OCI-LY3 (cell line): ENCODE results near the gene VSNL1.

ENCODE experiments used
- H2AFZ ChIP-seq: fragments of 200-600, 300-600 bp; shearing (Covaris generic); 2 replicates; pipeline ENCODE4 v1.6.0; 2014; ENCODE audit warnings: antibody characterized with exemption, low read depth, low read length
- H3K27ac ChIP-seq: fragments of 200-600, 300-600 bp; sonication (generic); 2 replicates; pipeline ENCODE4 v1.5.1; 2014; ENCODE audit warnings: mild to moderate bottlenecking, low read length, moderate library complexity, mixed read lengths
- H3K27me3 ChIP-seq: fragments of 200-600, 300-600 bp; sonication (generic); 2 replicates; pipeline ENCODE4 v1.6.1; 2014; ENCODE audit warnings: low read depth, low read length, mixed read lengths
- H3K36me3 ChIP-seq: fragments of 200-600, 300-600 bp; sonication (generic); replicated peaks from 2 replicates; pipeline ENCODE3; 2014; ENCODE audit warnings: low read depth, low read length, mixed read lengths
- H3K4me1 ChIP-seq: fragments of 300-600, 200-600 bp; sonication (generic); 2 replicates; pipeline ENCODE4 v1.6.1; 2014; ENCODE audit warnings: low read length, mixed read lengths
- H3K4me2 ChIP-seq: fragments of 200-600, 300-600 bp; sonication (generic); 2 replicates; pipeline ENCODE4 v1.6.1; 2014; ENCODE audit warnings: low read length, mixed read lengths
- H3K4me3 ChIP-seq: fragments of 300-600, 200-600 bp; sonication (generic); 2 replicates; pipeline ENCODE4 v1.5.1; 2014; ENCODE audit warnings: antibody characterized with exemption, mild to moderate bottlenecking, low read length, moderate library complexity
- H3K79me2 ChIP-seq: fragments of 300-600, 200-600 bp; shearing (Covaris generic); 2 replicates; pipeline ENCODE4 v1.6.1; 2014; ENCODE audit warnings: mild to moderate bottlenecking, low read length, mixed read lengths
- H3K9ac ChIP-seq: fragments of 300-600, 200-600 bp; shearing (Covaris generic); 2 replicates; pipeline ENCODE4 v1.6.0; 2014; ENCODE audit warnings: mild to moderate bottlenecking, low read length, moderate library complexity
- H3K9me3 ChIP-seq: fragments of 200-600, 300-600 bp; shearing (Covaris generic); 2 replicates; pipeline ENCODE4 v1.6.1; 2014; ENCODE audit warnings: low read length, mixed read lengths; ENCODE audit not compliant: insufficient read depth
- H4K20me1 ChIP-seq: fragments of 200-600, 300-600 bp; sonication (generic); 2 replicates; pipeline ENCODE4 v1.6.1; 2016; ENCODE audit warnings: low read length, mixed read lengths; ENCODE audit not compliant: insufficient read depth
- EZH2phosphoT487 ChIP-seq: fragments of 200-600 bp; shearing (Covaris generic); IDR thresholded peaks from 2 replicates; pipeline ENCODE4 v1.6.1; 2018; ENCODE audit warnings: antibody characterized with exemption, mixed run types, low read depth
- TF ChIP-seq, protein P1 (sequence below): fragments of 200-600, 300-600 bp; sonication (generic); IDR thresholded peaks from 2 replicates; pipeline ENCODE4 v1.5.1; 2014; ENCODE audit warnings: antibody characterized with exemption, low read length, low read depth

The VSNL1 gene

GRCh38 chr2:17628349-17629261 is 88.1 kb downstream of the VSNL1 start:
- Histone ChIP-seq H3K4me1 (no peaks in the 10 kb centered on the region), H3K9me3 (peaks cover 14% of the 10 kb centered on the region), H3K27ac (no peak overlapping the region), H3K4me2 (no peak overlapping the region), H3K4me3 (no peak overlapping the region), H3K36me3 (no peaks in the 10 kb centered on the region), H2AFZ (no peak overlapping the region), H3K79me2 (no peaks in the 10 kb centered on the region), H4K20me1 (no peaks in the 10 kb centered on the region), H3K9ac (no peak overlapping the region), H3K27me3 (no peaks in the 10 kb centered on the region)
- TF ChIP-seq, protein P1, sequence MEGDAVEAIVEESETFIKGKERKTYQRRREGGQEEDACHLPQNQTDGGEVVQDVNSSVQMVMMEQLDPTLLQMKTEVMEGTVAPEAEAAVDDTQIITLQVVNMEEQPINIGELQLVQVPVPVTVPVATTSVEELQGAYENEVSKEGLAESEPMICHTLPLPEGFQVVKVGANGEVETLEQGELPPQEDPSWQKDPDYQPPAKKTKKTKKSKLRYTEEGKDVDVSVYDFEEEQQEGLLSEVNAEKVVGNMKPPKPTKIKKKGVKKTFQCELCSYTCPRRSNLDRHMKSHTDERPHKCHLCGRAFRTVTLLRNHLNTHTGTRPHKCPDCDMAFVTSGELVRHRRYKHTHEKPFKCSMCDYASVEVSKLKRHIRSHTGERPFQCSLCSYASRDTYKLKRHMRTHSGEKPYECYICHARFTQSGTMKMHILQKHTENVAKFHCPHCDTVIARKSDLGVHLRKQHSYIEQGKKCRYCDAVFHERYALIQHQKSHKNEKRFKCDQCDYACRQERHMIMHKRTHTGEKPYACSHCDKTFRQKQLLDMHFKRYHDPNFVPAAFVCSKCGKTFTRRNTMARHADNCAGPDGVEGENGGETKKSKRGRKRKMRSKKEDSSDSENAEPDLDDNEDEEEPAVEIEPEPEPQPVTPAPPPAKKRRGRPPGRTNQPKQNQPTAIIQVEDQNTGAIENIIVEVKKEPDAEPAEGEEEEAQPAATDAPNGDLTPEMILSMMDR, result no peak
- no peak for TF ChIP-seq EZH2phosphoT487

DNA sequence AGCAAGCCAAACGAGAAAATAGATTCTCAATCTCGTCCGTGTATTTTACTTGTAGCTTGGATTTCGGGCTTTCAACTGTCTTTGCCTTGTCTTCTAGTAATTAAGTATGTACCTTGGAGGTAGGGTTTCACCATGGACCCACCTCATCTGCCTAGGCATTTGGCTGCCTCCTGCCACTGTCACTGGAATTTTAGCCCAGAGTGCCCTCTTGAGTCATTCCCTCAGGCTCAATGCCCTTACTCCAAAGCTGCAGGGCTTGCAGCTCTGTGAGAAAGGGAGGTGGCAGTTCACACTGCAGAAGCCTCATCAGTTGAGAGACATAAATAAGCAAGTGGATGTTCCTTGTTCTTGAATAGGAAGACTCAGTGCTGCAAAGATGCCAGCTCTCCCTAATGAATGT is 89.6 kb downstream of the VSNL1 start:
- TF ChIP-seq, protein P1, result no peak
- TF ChIP-seq EZH2phosphoT487, result no peak
- no peaks in the 10 kb centered on the region for H3K79me2 ChIP-seq
- H3K4me2 ChIP-seq, result no peak overlapping the region
- no peaks in the 10 kb centered on the region for H3K36me3 ChIP-seq
- H3K9me3 ChIP-seq, result peaks cover 14% of the 10 kb centered on the region; the same call in 1 of the 2 replicates
- H3K4me1 ChIP-seq, result no peaks in the 10 kb centered on the region
- no peak overlapping the region for H2AFZ ChIP-seq
- no peak overlapping the region for H3K9ac ChIP-seq
- no peaks in the 10 kb centered on the region for H4K20me1 ChIP-seq
- H3K27me3 ChIP-seq, result no peaks in the 10 kb centered on the region
- H3K27ac ChIP-seq, result no peak overlapping the region
- no peak overlapping the region for H3K4me3 ChIP-seq

DNA sequence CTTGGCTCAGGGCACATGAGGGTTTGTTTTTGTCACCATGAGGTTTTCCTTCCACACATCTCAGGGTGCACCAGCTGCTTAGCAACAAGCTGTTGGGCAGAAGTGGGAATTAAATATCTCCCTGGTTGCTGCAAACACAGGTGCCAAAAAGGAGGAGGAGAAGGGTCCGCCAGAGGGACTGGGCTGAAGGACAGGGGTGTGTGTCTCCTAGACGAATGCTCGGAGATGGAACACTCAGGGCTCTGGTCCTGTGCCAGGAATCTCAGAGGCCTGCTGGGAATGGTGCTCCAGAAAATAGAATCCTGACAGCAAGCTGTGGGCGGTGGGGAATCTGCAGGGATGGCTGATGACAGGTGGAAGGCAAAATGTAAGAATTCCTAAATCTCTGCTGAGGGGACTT is 94.5 kb downstream of the VSNL1 start:
- no peaks in the 10 kb centered on the region for H3K36me3 ChIP-seq
- no peaks in the 10 kb centered on the region for H3K79me2 ChIP-seq
- H3K9ac ChIP-seq, result no peak overlapping the region
- no peaks in the 10 kb centered on the region for H4K20me1 ChIP-seq
- no peak overlapping the region for H3K27ac ChIP-seq
- H2AFZ ChIP-seq, result no peak overlapping the region
- peaks cover 17% of the 10 kb centered on the region for H3K4me1 ChIP-seq
- H3K4me3 ChIP-seq, result no peak overlapping the region
- H3K27me3 ChIP-seq, result no peaks in the 10 kb centered on the region
- TF ChIP-seq, protein P1, result no peak
- no peak for TF ChIP-seq EZH2phosphoT487
- peaks cover 4% of the 10 kb centered on the region; the same call in 1 of the 2 replicates for H3K9me3 ChIP-seq
- no peak overlapping the region for H3K4me2 ChIP-seq

- no peak overlapping the region for H2AFZ ChIP-seq
- H3K4me3 ChIP-seq, result no peak overlapping the region
- H3K4me2 ChIP-seq, result no peak overlapping the region
- peaks cover 17% of the 10 kb centered on the region for H3K4me1 ChIP-seq
- TF ChIP-seq, protein P1, result no peak
- TF ChIP-seq EZH2phosphoT487, result no peak
- no peak overlapping the region for H3K9ac ChIP-seq
- no peak overlapping the region for H3K27ac ChIP-seq
- no peaks in the 10 kb centered on the region for H4K20me1 ChIP-seq
- H3K79me2 ChIP-seq, result no peaks in the 10 kb centered on the region
- H3K9me3 ChIP-seq, result no peaks in the 10 kb centered on the region
- H3K36me3 ChIP-seq, result no peaks in the 10 kb centered on the region
- no peaks in the 10 kb centered on the region for H3K27me3 ChIP-seq
Observed at GRCh38 chr2:17636257-17636656, 95.8 kb downstream of the VSNL1 start.
